ENCODE results near the gene GPR156. TPM values are rescaled to one million over a fixed set of nuclear protein-coding genes. Genes with fewer than 3 reads are reported as not detected.
"Not testable (repeated sequence)": the region's sequence is repeated elsewhere in the genome, so short reads cannot be mapped to it uniquely, and the experiment has no call there.

The GPR156 gene
- total RNA-seq, 2 experiments from 2014 or later: not detected

DNA sequence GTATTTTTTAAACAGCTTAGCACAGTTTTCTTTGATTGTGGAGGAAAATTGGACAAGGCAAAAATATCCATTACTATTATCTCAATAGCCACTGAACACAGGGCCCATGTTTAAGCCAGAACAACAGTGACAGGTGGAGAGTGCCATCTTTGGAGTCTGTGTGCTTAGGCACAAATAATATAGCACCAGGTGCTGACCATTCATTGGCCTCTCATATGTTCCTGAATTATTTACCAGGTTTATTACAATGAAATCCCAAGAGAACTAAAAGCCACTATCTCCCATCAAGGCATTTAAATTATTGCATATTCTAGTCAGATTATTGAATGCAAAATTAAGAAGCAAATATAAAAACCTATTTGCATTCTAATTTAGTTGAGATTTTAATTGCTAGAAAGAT is 39.6 kb downstream of the GPR156 start:
- CTCF ChIA-PET: interaction anchor here (1.1 to 5.9 kb wide), 6 partner anchors 104 to 353 kb away, joined by 4 to 74 read pairs (median 6); partner anchors contain the start of gene LRRC58
- ATAC-seq (no peak), DNase-seq (no peak)
- no peaks in the 10 kb centered on the region for H3K9me3 Mint-ChIP-seq (ENCODE audit: low read depth)
- H3K27ac Mint-ChIP-seq: no peak overlapping the region
- no peaks in the 10 kb centered on the region for H3K36me3 Mint-ChIP-seq
- no peak overlapping the region for H3K4me3 Mint-ChIP-seq
- peaks cover 22% of the 10 kb centered on the region for H3K27me3 Mint-ChIP-seq
- no peaks in the 10 kb centered on the region for H3K4me1 Mint-ChIP-seq

GRCh38 chr3:120244834-120245225 is 40.2 kb downstream of the GPR156 start:
- Mint-ChIP-seq H3K27ac (no peak overlapping the region), H3K27me3 (peaks cover 24% of the 10 kb centered on the region), H3K9me3 (ENCODE audit: low read depth) (no peaks in the 10 kb centered on the region), H3K4me1 (no peaks in the 10 kb centered on the region), H3K36me3 (no peaks in the 10 kb centered on the region), H3K4me3 (no peak overlapping the region)
- DNase-seq (no peak), ATAC-seq (no peak)
- CTCF ChIA-PET: interaction anchor here (1.1 to 5.9 kb wide), 8 partner anchors 17 to 353 kb away, joined by 3 to 74 read pairs (median 6); partner anchors contain the start of gene LRRC58

- DNase-seq: no peak
- Mint-ChIP-seq H3K4me1 (no peaks in the 10 kb centered on the region), H3K27ac (no peak overlapping the region), H3K36me3 (no peaks in the 10 kb centered on the region), H3K9me3 (ENCODE audit: low read depth) (no peaks in the 10 kb centered on the region), H3K27me3 (peaks cover 48% of the 10 kb centered on the region), H3K4me3 (no peak overlapping the region)
- no peak for ATAC-seq
- CTCF ChIA-PET: interaction anchor here (1.3 to 1.7 kb wide), 2 partner anchors 178 to 319 kb away, joined by 5 to 7 read pairs; no protein-coding TSS in a partner anchor
Measured at GRCh38 chr3:120239644-120240043, 45.4 kb downstream of the GPR156 start.

DNA sequence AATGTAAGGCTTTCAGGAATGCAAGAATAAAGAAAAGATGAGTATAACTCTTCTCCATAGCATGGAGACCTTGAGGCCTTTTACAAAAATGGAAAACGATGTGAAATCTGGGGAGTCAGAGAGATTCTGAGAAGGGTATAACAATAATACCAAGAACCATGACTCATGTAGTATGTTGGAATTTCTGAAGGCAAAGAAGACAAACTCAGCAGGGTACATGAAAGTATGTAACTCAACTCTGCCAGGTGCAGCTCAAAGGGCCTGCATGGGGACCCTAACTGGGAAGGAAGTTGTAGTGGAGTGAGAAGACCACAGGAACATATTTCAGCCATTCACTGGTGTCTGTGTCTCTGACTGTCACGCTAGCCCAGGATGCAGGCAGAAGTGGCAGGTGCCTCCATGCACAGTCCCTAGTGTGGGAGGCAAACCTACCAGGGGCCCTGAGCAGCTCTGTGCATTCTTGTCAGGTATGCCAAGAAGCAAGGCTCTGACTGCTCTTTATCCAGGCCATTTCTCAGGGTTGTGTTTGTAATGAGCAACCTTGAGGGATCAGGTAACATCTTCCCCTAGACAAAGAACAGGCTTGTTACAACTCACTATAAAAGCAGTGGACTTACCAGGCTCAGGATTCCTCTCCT is 57.2 kb downstream of the GPR156 start:
- Mint-ChIP-seq H3K4me1 (peaks cover 7% of the 10 kb centered on the region), H3K4me3 (no peak overlapping the region), H3K36me3 (no peaks in the 10 kb centered on the region), H3K27ac (no peak overlapping the region), H3K27me3 (peaks cover 3% of the 10 kb centered on the region), H3K9me3 (ENCODE audit: low read depth) (no peaks in the 10 kb centered on the region)
- DNase-seq: no peak
- ATAC-seq: no peak
- CTCF ChIA-PET: interaction anchor here (1.5 to 2.5 kb wide), 2 partner anchors 16 to 331 kb away, joined by 3 to 7 read pairs; no protein-coding TSS in a partner anchor

GRCh38 chr3:120224237-120224636 is 60.8 kb downstream of the GPR156 start:
- ATAC-seq: no peak
- H3K27ac Mint-ChIP-seq: no peak overlapping the region
- H3K36me3 Mint-ChIP-seq: no peaks in the 10 kb centered on the region
- no peaks in the 10 kb centered on the region for H3K27me3 Mint-ChIP-seq
- no peaks in the 10 kb centered on the region for H3K9me3 Mint-ChIP-seq (ENCODE audit: low read depth)
- peaks cover 7% of the 10 kb centered on the region for H3K4me1 Mint-ChIP-seq
- CTCF ChIA-PET: no interaction called here
- no peak for DNase-seq
- no peak overlapping the region for H3K4me3 Mint-ChIP-seq

DNA sequence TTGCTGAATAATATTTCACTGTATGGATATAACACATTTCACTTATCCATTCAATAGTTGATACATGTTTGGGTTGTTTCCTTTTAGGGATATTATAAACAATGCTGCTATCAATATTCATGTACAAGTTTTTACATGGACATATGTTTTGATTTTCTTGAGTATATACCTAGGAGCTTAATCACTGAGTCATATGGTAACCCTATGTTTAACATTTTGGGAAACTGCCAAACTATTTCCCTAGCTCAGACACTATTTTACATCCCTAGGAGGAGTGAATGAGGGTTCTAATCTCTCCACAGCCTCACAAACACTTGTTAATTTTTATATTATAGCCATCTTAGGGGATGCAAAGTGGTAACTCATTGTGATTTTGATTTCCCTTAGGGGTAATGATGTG is 66.0 kb downstream of the GPR156 start:
- no peaks in the 10 kb centered on the region for H3K9me3 Mint-ChIP-seq (ENCODE audit: low read depth)
- no peaks in the 10 kb centered on the region for H3K27me3 Mint-ChIP-seq
- DNase-seq (no peak), ATAC-seq (no peak)
- no peaks in the 10 kb centered on the region for H3K36me3 Mint-ChIP-seq
- H3K27ac Mint-ChIP-seq: no peak overlapping the region
- CTCF ChIA-PET: no interaction called here
- H3K4me3 Mint-ChIP-seq: no peak overlapping the region
- no peaks in the 10 kb centered on the region for H3K4me1 Mint-ChIP-seq

DNA sequence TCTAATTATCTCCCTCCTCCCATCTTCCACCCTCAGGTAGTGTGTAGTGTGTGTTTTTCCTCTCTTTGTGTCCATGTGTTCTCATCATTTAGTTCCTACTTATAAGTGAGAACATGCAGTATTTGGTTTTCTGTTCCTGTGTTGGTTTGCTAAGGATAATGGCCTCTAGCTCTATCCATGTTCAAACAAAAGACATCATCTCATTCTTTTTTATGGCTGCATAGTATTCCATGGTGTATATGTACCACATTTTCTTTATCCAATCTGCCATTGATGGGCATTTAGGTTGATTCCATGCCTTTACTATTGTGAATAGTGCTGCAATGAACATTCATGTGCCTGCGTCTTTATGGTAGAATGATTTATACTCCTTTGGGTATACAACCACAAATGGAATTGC is 68.4 kb downstream of the GPR156 start:
- H3K4me1 Mint-ChIP-seq; H3K27ac Mint-ChIP-seq; H3K9me3 Mint-ChIP-seq (ENCODE audit: low read depth); CTCF ChIA-PET; DNase-seq; H3K36me3 Mint-ChIP-seq; H3K27me3 Mint-ChIP-seq; ATAC-seq; H3K4me3 Mint-ChIP-seq: not testable (repeated sequence)

DNA sequence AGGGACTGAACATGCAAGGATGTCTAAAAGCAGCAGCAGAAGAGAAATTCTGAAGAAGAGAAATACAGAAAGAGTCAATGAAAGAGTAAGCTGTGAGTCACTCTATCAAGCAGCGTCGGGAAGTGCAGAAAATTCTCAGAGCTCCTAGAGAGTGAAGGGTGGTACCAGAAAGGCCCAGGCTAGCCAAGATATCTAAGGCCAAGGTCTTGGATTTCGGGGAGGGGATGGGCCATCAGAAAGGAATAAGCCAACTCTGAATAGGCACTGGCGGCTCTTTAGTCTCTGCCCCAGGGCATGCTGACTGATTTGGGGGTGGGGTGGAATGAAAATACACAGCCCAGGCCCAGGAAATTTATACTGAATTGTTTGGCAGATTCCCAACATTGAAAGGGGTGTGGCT is 70.8 kb downstream of the GPR156 start:
- Mint-ChIP-seq H3K27ac (no peak overlapping the region), H3K4me1 (no peaks in the 10 kb centered on the region), H3K4me3 (no peak overlapping the region), H3K9me3 (ENCODE audit: low read depth) (no peaks in the 10 kb centered on the region), H3K27me3 (peaks cover 13% of the 10 kb centered on the region), H3K36me3 (no peaks in the 10 kb centered on the region)
- DNase-seq (no peak), ATAC-seq (no peak)
- CTCF ChIA-PET: no interaction called here

DNA sequence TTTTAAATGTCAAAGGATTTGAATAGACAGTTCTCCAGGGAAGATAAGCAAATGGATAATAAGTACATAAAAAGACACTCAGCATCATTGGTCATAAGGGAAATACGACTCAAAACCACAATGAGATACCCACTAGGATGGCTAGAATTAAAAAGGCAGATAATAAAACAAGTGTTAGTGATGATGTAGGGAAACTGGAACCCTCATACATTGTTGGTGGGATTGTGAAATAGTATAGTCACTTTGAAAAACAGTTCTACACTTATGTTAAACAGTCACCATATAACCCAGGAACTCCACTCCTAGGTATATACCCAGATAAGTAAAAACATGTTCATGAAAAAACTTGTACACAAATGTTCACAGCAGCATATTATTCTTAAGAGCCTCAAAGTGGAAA is 72.5 kb downstream of the GPR156 start:
- CTCF ChIA-PET: no interaction called here
- DNase-seq: no peak
- Mint-ChIP-seq H3K4me1 (no peaks in the 10 kb centered on the region), H3K4me3 (no peak overlapping the region), H3K27me3 (peaks cover 20% of the 10 kb centered on the region), H3K36me3 (no peaks in the 10 kb centered on the region), H3K9me3 (ENCODE audit: low read depth) (no peaks in the 10 kb centered on the region), H3K27ac (no peak overlapping the region)
- ATAC-seq: no peak

DNA sequence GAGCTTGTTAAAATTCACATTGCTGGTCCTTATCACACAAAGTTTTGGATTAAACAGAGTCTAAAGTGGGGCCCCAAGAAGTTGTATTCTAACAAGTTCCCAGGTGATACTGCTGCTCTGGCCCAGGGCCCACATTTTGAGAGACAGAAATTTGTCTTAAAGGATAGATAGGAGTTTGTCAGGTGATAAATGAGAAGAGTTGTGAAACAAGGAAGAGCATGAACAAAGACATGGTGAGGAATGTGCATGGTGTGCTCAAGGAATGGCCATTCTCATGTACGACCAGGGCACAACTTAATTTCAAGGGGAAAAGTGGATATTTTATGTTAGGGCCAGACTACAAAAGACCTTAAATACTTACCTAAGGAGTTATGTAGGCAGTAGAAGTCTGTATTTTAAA is 75.6 kb downstream of the GPR156 start:
- Mint-ChIP-seq H3K27ac (no peak overlapping the region), H3K27me3 (peaks cover 25% of the 10 kb centered on the region), H3K36me3 (no peaks in the 10 kb centered on the region), H3K4me1 (no peaks in the 10 kb centered on the region), H3K4me3 (no peak overlapping the region), H3K9me3 (ENCODE audit: low read depth) (no peaks in the 10 kb centered on the region)
- CTCF ChIA-PET: no interaction called here
- DNase-seq (no peak), ATAC-seq (no peak)

- Mint-ChIP-seq H3K27me3 (peaks cover 12% of the 10 kb centered on the region), H3K27ac (no peak overlapping the region), H3K4me3 (no peak overlapping the region), H3K4me1 (no peaks in the 10 kb centered on the region), H3K9me3 (ENCODE audit: low read depth) (no peaks in the 10 kb centered on the region), H3K36me3 (no peaks in the 10 kb centered on the region)
- ATAC-seq (no peak), DNase-seq (no peak)
- CTCF ChIA-PET: no interaction called here
Measured at GRCh38 chr3:120204338-120204737, 80.7 kb downstream of the GPR156 start.

DNA sequence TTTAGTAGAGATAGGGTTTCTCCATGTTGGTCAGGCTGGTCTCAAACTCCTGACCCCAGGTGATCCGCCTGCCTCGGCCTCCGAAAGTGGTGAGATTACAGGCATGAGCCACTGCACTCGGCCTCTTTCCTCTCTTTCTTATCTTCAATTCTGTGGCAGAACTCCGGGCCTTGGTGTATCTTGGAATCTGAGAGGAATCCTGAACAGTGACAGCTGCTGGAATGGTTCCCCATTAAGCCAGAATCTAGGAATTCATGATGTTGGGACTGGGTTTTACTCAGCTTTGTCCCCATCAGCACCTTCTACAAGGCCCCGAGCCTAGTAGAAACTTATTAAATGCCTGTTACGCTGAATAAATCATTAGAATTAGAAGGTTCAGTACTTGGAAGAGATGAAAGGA is 81.4 kb downstream of the GPR156 start:
- Mint-ChIP-seq H3K27ac (no peak overlapping the region), H3K4me1 (no peaks in the 10 kb centered on the region), H3K36me3 (no peaks in the 10 kb centered on the region), H3K4me3 (no peak overlapping the region), H3K9me3 (ENCODE audit: low read depth) (no peaks in the 10 kb centered on the region), H3K27me3 (peaks cover 9% of the 10 kb centered on the region)
- CTCF ChIA-PET: interaction anchor here (1.1 kb wide), 1 partner anchor 312 kb away, joined by 3 read pairs; no protein-coding TSS in a partner anchor
- DNase-seq (no peak), ATAC-seq (no peak)

GRCh38 chr3:120203016-120203415 is 82.0 kb downstream of the GPR156 start:
- H3K4me1 Mint-ChIP-seq: no peaks in the 10 kb centered on the region
- no peaks in the 10 kb centered on the region for H3K36me3 Mint-ChIP-seq
- H3K4me3 Mint-ChIP-seq: no peak overlapping the region
- CTCF ChIA-PET: interaction anchor here (1.1 kb wide), 1 partner anchor 311 kb away, joined by 3 read pairs; no protein-coding TSS in a partner anchor
- DNase-seq (no peak), ATAC-seq (no peak)
- H3K27me3 Mint-ChIP-seq: peaks cover 5% of the 10 kb centered on the region
- H3K9me3 Mint-ChIP-seq (ENCODE audit: low read depth): no peaks in the 10 kb centered on the region
- H3K27ac Mint-ChIP-seq: no peak overlapping the region

- no peak for ATAC-seq
Measured at GRCh38 chr3:120202363-120202762, 82.7 kb downstream of the GPR156 start.

More at GRCh38 chr3:120202363-120202762, 82.7 kb downstream of the GPR156 start:
- no peaks in the 10 kb centered on the region for H3K9me3 Mint-ChIP-seq (ENCODE audit: low read depth)
- no peak for DNase-seq
- H3K36me3 Mint-ChIP-seq: no peaks in the 10 kb centered on the region
- H3K4me1 Mint-ChIP-seq: no peaks in the 10 kb centered on the region
- CTCF ChIA-PET: interaction anchor here (1.1 kb wide), 1 partner anchor 310 kb away, joined by 3 read pairs; no protein-coding TSS in a partner anchor
- no peak overlapping the region for H3K4me3 Mint-ChIP-seq
- H3K27ac Mint-ChIP-seq: no peak overlapping the region
- peaks cover 3% of the 10 kb centered on the region for H3K27me3 Mint-ChIP-seq

Measured in activated CD8-positive, alpha-beta memory T cell treated with anti-CD3 and anti-CD28 coated beads, Interleukin-2, amount 10 ng/mL, durations not matched to agents 7 days and 5 days (primary cell).